GM19372 (cell line): ENCODE measurements around the gene MDM4.
A peak's percentile ranks its signal among the peaks of the same experiment; 100 is the strongest.
"Not testable (repeated sequence)": the region's sequence is repeated elsewhere in the genome, so short reads cannot be mapped to it uniquely, and the experiment has no call there.

Source experiments
- ATAC-seq: cut with Tn5 transposase; IDR thresholded peaks from one replicate; pipeline ENCODE4 v1.9.1; 2021; ENCODE audit warnings: mild to moderate bottlenecking, low read depth, moderate library complexity; ENCODE audit not compliant: unreplicated experiment

MDM4 gene

DNA sequence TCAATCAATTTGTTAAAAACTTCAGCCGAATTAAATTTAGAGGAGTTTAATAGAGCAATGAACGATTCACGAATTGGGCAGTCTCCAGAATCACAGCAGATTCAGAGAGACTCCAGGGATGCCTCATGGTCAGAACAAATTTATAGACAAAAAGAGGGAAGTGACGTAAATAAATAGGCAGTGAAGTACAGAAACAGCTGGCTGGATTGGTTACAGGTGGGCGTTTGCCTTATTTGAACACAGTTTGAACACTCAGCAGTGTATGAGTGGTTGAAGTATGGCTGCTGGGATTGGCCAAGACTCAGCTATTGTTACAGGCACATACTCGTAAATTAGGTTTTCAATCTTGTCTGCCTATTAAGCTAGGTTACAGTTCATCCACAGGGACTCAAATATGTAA, 43.8 kb downstream of the MDM4 start:
- ATAC-seq: not testable (repeated sequence)

DNA sequence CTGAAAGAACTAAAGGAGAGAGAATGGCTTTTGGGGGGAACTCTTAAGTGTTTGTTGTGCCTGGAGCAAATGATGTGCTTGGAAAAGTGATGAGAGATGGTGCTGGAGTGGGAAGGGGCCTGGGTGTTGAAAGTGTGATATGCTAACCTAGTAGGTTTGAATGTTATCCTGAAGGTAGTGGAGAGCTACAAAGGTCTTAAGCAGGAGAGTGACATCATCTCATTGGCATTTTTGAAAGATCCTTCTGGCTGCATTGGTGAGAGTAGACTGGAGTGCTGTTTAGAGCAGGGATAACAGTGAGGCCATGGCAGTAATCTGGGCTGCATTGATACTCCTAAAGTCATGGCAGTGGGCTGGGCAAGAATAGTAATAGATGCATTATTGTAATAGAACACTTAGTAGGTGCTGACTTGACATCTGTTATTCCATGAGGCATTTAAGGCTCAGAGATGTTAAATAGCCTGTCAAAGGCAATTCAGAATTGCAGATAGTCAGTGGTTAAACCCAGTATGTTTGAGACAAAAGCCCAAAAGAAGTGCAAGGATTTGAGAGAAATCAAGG, 44.5 kb downstream of the MDM4 start:
- ATAC-seq: no peak

GRCh38 chr1:204562075-204562990, 46.1 kb downstream of the MDM4 start:
- ATAC-seq: no peak

GRCh38 chr1:204563307-204563706, 47.1 kb downstream of the MDM4 start:
- ATAC-seq: no peak

- no peak for ATAC-seq
These were observed 47.6 kb downstream of the MDM4 start for GRCh38 chr1:204563780-204564179.

GRCh38 chr1:204564835-204565234, 48.6 kb downstream of the MDM4 start:
- ATAC-seq: peak; percentile 86

DNA sequence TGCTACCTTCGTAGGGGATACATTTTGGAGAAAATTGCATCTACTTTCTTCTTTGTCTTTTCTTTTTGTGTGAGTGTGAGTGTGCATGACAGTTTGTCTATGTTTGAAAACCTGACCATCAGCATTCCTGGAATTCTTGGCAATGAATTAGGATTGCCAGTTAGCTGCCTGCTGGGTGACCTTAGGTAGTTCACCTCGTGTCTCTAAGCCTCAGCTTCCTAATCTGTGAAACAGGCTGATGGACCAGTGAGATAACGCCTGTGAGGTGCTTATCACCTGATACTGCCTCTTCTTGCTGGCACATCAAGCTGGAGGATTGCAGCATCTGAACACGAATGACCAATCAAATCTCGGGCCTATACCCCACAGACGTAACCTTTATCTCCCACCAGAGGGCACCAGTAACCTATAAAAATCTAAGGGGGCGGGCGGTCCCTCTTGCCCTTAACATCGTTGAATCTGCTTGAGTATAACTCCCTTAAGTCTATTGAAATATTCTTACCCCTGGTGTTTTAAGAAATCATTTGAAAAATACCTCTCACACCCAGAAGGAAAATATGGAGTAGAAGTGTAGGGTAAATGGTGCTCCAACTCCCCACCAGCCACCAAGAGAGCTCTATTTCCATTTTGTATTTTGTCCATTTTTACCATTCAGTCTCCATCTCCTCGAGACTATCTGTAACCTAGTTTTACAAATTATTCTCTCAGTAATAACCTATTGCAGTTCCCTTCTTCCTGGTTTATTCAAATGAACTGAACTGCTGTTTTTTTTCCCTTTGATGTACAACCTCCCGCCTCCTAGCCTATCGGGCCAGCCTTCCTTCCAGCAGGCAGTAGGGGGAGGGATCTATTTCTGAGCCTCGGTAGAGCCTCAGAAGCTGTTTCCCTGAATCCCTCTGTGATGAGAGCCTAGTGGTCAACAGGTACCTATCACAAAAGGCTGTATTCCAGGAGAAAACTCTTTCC, 49.7 kb downstream of the MDM4 start:
- no peak for ATAC-seq

- ATAC-seq: no peak
These were observed 50.4 kb downstream of the MDM4 start for GRCh38 chr1:204566583-204566955.

GRCh38 chr1:204567071-204567470, 50.9 kb downstream of the MDM4 start:
- no peak for ATAC-seq

- no peak for ATAC-seq
These were observed 52.5 kb downstream of the MDM4 start for GRCh38 chr1:204568576-204569315.

DNA sequence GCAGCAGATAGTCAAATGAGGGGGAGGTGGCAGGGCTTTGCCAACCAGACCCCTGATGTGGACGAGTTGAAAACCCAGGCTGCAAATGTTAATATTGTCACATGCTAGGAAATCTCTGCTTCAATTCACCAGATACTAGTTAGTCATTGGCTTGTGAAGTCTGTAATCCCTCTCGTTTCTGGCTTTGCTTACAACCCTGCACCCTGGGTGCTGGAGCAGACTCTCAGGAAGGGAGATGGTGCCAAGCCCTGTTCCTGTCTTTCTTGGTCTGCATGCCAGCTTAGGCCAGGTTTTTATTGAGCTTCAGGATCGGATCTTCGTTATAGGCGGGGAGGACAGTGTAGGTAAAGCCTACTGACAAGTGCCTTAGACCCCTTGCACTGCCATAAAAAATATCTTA, 53.3 kb downstream of the MDM4 start:
- ATAC-seq: no peak

- not testable (repeated sequence) for ATAC-seq
These were observed 53.8 kb downstream of the MDM4 start for GRCh38 chr1:204570021-204570420.

DNA sequence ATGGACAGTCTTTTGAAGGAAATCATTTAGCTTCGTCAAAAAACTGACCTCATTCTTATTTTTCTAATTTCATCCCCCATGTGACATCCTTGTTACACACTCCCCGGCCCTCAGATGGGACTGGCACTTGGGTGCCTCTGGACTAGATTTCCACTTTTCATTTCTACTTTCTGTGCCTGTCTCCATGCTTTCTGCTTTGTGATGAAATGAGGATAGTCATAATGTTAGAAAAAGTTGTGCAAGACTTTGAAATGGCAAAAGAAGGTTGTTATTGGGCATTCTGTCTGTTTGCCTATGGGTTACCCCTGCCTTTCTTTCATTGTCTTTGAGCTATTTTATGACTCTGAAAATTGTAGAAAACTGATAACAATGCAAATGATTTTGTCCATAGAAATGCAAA, 54.9 kb downstream of the MDM4 start:
- no peak for ATAC-seq

DNA sequence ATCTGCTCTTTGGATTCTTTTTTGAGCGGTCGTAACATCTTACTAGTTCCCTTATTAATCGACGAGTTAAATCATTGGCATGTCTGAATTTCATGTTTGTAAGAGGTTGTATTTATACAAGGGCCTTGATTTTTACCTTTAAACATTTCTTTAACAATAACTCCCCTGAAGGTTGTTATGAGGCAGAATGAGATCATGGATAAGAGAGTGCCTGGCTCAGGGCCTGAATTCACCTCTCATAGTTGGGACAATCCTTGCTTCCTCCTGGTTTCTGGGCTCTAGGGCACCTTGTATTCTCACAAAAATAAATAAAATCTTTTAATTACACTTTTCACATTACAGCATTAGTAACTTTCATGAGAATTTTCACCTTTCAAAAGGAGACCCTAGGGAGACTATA, 55.4 kb downstream of the MDM4 start:
- ATAC-seq: no peak

DNA sequence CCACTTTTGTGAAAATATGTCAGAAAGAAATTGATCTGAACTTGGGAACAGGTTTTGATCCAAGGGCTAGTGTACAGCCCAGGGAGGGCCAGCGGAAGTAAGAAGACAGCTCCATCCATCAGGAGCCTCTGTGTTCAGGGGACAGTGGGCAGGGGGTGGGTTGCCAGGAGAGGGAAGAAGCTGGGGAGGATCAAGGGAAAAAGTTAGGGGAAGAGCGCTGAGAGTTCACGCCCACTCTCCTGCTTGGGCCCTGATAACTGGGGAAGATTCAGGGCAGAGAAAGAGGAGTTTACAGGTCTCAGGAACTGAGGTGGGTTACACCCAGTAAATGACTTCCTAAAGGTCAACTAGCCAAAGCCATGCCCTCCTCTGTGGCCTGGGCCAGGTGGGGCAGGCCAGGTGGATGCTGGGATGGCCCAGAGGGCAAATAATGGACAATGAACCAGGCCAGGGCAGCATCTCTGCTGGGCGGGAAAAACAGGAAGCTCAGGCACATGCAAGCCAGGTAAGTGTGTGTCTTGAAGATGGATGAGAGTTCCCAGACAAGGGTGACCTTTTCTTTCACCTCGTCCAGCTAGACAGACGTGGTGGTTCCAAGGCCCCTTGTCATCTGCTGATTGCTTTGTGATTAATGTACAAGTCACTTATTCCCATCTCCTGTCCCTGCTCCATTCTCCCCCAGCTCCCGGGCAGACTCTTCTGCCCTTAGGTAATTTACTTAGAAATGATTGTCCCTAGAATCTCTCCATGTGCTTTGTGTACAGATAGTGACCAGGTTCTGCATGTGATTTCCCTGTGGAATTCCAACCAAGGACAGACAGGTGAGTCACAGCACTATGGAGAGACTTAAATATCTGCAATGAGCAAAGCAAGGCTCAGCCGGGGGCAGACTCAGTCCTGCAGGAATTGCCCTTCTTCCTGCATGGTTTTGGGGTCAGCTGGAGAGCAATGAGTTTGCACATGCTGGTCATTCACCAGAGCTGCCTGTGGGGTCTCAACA, 57.0 kb downstream of the MDM4 start:
- no peak for ATAC-seq

DNA sequence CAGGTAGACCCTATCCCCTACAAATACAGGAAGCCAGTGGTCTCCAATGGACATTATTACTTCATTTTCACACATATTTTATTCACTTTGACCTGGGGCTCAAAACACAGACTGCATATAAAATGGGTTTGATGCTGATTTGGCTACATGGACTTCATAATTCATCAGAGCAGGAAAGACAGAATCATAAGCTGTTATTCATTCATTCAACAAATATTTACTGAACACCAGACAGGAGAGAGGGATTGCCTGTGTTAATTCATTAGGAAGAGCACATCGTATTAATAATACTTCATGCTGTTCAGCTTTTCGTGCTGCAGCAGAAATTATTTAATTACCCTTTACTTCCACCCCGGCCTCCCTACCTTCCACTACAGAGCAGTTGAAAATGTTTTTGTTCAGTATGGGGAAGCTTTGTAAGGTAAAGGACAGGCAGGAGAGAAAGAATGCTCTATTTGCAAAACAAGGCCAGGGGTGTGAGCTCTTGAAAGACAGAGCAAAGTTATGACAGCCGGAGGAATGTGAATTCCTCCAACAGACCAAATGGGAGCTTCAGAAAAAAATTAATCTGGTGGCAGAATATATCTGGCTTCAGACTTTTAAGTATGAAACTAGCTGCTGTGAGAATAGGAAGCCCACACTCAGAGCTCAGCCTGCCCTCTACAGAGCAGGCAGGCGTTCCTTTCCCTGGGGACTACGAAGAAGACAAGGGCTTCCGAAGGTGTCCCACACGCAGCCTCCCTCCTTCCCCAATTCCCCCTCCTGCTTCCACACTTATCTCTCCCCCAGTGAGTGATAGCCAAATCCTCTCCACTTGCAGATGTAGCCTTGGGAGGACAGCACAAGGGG, 58.0 kb downstream of the MDM4 start:
- no peak for ATAC-seq

- ATAC-seq: no peak
These were observed 58.6 kb downstream of the MDM4 start for GRCh38 chr1:204574865-204575163.
